ENCODE results near the gene CSNK1G1.

Gene CSNK1G1

DNA sequence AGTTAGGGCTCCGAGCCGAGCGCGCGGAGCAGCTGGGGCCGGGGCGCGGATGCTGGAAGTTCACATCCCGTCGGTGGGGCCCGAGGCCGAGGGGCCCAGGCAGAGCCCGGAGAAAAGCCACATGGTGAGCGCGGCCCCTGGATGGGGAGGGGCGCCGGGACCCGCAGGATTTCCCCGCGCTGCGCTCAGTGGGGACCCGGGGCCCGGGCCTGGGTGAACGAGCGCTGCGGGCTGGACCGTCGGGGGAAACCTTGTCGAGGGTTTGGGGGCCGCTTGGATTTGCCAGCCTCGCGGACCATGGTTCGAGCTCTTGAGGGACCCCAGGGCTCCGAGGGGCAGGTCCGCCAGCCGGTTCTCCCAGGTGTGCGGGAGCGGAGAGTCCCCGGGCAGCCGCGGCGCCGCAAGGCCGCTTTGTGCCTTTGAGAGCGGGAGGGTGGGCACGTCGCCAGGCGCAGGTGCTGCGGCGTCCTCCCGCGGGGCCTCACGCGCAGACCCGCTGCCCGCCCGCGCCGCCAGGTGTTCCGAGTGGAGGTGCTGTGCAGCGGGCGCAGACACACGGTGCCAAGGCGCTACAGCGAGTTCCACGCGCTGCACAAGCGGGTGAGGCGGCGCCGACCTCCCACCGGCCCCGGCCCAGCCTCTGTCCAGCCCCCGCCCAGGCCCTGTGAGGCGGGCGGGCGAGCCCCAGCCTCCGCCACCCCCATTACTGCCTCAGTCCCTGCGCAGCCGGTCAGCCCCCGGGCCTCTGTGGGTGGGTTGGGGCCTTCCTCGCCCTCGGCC, 204.1 kb downstream of the CSNK1G1 start, which contains the start of gene SNX22:
TSS of gene SNX22 (plus strand) at position 5 of the 780 bp plus-strand sequence. CDS start at position 50, 45 bp downstream.
- DNase-seq = peak; percentile 28

DNA sequence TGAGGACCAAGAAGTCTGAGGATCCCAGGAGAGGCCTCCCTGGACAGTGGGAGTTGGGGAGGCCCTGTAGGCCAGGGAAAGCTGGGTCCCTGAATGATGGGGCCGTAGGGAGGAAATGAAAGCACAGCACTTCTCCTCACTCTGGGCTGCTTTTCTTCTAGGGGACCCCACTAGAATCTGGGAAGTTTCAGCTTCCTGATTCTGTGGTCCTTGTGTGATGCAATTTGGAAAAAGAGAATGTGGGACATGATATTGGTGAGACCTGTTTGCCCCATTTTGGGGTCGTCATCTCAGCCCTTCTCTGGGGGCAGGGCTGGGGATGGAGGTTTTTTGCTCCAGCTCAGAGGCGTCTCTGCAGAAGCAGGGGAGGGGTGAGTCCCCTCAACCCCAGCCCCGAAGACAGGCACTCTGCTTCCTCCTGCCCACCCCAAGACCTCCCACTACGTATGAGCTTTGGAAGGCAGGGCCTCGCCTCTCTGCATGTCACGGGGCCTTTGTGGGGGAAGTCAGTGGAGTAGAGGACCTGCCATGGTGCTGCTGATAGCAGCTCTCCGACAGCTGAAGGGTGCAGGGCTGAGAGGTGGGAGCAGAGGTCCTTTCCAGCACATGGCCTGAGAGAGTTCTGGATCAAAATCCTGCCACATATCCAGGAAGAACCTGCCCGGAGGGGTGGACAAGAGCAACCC, 205.9 kb downstream of the CSNK1G1 start:
- DNase-seq = no peak

DNA sequence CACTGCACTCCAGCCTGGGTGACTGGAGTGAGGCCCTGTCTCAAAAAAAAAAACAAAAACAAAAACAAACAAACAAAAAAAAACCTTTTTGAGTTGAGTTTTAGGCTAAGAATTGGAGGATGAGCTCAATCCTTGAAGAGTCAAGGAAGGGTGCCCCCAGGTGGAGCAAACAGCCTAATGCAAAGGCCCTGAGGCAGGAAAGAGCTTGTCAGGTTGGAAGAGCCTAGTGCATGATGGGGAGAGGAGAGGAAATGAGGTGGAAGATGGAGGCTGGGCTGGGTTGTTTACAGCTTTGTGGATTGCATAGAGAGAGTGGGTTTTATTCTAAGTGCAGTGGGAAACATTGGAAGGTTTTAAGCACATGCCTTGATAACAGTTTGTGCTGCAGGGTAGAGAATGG, 206.5 kb downstream of the CSNK1G1 start:
- no peak for DNase-seq

GRCh38 chr15:64148581-64148980, 207.4 kb downstream of the CSNK1G1 start:
- no peak for DNase-seq

DNA sequence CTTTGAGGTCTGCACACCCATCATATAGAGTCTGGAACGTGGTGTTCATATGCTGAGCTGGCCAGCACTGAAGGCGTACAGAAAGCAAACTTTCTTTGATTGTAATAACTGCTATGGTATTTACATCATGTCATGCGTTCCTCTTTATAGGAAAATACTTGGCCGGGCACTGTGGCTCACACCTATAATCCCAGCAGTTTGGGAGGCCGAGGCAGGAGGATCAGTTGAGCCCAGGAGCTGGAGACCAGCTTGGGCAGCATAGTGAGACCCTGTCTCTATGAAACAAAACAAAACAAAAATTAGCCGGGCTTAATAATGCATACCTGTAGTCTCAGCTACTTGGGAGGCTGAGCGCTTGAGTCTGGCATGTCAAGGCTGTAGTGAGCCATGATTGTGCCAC, 207.8 kb downstream of the CSNK1G1 start:
- DNase-seq = no peak

DNA sequence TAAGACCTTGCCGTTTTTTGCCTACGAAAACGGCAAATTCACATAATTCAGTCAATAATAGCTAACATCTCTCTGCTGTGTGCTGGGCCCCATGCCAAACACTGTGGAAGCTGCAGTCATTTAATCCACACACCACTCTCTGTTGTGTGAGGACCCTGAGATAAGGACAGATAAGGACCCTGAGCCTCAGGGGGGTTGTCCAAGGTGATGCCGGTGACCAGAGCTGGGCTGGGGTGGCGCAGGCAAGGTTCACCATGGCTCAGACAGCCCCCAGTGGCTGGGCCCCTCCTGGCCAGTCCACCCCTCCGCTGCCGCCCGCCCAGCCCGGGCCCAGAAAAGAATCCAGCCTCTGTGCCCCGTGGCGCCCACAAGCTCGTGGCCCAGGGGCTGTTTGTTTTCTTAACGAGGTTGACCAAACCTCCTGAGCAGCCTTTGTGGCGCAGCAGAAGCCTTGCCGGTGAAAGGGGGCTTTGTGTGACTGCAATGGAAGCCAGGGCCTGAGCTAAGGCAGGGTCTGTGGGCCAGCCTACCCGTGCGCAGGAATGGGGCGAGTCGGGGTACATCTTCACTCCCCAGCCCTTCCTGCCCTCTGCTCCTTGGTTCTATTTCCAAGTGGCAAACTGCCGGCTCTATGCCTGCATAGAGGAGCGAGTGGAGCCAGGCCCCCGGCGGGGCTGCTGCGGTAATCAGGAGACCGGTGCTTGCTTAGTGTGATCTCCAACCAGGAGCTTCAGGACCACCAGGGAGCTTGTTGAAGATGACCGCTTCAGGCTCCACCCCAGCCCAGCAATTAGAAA, 208.9 kb downstream of the CSNK1G1 start:
- no peak for DNase-seq

GRCh38 chr15:64146520-64146884, 209.5 kb downstream of the CSNK1G1 start:
- no peak for DNase-seq

DNA sequence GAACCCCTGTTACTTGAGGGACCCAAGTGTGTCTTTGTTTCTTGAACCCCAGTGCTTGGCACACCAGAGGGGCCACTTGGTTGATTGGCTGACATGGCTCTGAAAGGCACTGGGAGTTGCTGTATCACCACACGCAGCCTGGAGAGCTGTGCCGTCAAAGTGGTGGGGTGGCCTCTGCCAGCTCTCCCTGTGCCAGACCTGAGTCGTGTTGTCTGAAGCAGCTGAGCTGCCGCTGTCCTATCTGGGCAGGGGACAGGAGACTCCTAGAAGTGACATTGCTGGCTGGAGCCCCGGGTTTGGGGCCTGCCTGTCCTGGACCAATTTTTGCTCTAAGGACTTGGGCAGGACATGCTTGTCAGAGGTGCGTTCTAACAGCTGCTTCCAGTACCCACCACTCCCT, 209.9 kb downstream of the CSNK1G1 start:
- no peak for DNase-seq

DNA sequence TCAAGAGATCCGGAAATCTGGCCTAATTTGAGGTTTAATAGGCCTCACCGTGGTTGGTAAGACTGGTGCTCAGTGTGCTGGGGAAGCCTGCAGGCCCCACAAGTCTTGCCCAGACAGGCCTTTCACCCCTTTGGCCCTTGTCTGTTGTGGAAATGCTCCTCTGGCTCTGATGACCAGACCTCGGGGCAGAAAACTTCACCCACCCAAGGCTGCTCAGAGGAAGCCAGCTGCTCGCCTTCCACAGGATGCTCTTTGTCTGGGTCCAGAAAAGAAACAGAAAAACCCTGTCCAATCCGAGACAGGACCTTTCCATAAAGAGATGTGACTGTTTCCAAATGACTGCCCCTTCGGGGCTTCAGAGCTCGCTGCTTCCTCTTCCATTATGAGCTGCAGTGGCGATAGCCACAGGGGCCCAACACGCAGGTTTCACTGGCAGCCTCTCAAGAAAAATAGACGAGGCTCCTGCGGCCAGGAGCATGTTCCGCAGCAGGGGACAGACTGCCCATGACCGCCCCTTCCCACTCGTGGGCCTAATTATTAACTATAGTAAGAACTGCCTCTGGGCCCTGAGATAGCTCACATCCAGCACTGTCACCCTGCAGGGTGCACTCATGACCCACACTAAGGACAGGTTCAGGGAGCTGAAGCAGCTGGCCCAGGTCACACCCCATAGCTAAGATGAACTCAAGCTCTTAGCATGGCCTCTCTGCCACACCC, 211.2 kb downstream of the CSNK1G1 start:
- DNase-seq = no peak

DNA sequence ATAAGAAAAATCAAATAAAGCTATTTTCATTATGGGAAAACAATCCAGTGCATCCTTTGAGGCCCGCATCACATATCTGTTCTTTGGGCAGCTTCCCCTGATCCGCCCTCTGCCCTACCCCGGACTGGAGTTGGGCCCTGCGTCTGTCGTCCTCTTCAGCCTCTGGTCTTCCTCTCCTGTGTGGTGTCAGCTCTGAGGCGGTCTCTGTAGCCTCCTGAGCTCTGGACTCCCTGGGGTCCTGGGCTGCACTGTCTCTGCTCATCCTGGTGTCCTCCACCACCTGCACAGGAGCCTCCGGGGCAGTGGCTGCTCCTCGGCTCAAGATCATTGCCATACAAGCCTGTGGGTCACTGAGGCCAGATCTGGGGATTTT, 211.8 kb downstream of the CSNK1G1 start:
- no peak for DNase-seq

GRCh38 chr15:64143276-64143675, 212.7 kb downstream of the CSNK1G1 start:
- no peak for DNase-seq

- DNase-seq = no peak
Measured at GRCh38 chr15:64141798-64142512, 214.0 kb downstream of the CSNK1G1 start.

GRCh38 chr15:64138331-64138941, 217.5 kb downstream of the CSNK1G1 start:
- DNase-seq = no peak

DNA sequence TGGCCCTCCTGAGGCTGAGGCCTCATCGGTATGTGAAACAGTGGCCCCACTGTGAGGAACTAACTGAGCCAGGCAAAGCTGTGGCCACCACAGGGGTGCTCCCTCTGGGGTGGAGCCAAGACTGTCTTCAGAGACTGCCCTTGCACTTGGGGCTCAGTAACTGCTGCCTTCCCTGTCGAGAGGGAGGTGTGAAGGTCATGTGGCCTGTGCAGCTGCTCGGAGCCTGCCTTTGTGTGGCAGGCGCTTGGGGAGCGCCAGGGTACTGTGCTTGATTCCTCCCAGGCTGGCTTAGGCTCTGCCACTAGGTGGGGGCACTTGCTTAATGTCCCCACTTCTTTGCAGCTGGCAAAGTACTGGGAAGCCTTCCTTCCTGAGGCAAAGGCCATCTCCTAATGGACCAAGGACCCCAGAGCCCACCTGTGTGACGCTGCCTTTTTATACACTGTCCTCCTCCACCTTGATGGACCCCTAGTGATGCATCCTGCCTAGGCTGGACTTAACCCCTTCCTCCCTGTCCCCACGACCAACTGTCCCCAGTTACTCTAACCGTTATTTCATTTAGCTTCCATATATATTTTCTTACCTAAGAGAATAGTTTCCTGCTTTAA, 218.6 kb downstream of the CSNK1G1 start:
- DNase-seq = no peak

DNA sequence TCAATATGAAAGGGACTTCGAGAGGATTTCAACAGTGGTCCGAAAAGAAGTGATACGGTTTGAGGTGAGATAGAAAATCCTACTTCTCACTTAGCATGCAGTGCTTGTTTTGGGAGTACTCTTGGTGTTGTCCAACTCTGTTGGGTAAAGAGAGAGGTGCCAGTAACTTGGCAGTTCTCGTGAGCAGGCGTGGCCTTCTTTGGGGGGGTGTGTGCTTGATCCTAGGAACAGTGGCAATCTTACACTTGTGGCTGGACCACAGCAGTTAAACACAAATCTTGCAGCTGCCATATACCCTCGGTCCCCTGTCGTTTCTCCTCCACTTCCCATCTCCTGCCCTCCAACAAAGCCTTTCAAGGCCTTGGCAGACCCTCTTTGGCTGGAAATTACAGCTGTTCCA, 219.6 kb downstream of the CSNK1G1 start:
- no peak for DNase-seq

DNA sequence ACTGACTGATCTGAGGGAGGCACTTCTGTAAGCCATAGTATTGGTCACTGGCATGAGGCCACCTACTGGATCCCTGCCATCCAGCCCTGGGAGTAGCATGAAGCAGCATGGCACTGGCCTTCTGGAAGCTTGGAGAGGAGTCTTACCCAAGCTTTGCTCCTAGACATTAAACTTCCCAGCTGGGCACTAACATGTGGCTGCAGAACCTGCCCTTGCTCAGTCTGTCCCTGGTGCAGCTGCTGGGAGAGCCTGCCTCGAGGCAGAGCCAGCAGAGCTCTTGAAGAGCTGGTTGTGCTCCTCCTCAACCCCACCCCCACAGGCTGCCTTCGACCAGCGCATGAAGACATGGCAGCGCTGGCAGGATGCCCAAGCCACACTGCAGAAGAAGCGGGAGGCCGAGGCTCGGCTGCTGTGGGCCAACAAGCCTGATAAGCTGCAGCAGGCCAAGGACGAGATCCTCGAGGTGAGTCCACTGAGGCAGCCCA, 221.6 kb downstream of the CSNK1G1 start:
- DNase-seq = no peak

GRCh38 chr15:64133623-64134344, 222.2 kb downstream of the CSNK1G1 start:
- no peak for DNase-seq

- no peak for DNase-seq
Measured at GRCh38 chr15:64132217-64132616, 223.8 kb downstream of the CSNK1G1 start.

DNA sequence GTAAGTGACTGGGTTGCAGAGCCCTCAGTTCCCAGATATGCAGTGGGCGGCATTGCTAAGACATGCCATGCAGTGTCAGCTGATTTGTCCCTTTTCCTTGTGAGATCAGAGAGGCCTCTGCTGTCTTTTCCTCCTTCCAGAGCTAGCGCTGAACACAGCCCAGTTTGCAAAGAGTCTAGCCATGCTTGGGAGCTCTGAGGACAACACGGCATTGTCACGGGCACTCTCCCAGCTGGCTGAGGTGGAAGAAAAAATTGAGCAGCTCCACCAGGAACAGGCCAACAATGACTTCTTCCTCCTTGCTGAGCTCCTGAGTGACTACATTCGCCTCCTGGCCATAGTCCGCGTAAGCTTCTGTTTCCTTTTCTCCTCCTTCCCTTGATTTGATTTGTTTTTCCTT, 224.4 kb downstream of the CSNK1G1 start:
- DNase-seq = no peak

DNA sequence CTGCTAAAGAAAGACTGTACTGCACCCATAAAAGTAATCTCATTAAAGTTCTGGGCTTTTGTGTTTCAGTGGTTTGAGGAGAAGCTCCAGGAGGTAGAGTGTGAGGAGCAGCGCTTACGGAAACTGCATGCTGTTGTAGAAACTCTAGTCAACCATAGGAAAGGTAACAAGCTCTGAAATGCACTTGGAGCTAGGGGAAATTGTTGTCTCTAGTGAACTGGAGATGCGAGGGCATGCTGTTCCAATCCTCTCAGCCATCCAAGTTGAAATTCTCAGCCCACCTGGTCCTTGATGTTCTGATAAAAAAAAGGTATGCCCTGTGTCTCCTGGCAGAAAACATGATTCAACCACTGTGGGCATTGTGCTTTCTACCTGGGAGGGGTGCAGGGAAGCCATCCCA, 225.8 kb downstream of the CSNK1G1 start:
- DNase-seq = no peak

Measured in activated gamma-delta T cell treated with Interleukin-2 at 50 U/mL for 16 hours (primary cell).